ENCODE results near the gene SLC22A3.

GRCh38 chr6:160391419-160392116 lies 43.4 kb downstream of the SLC22A3 start:
- TF ChIP-seq ZNF274 (IDR thresholded peaks at IDR 0.05; ENCODE audit: low read depth, low read length), result no peak
- TF ChIP-seq YY1 (IDR thresholded peaks at IDR 0.05; ENCODE audit: insufficient read depth, insufficient read length), result no peak
